Panc1 (cell line): Measurements from ENCODE around the gene RASGRF2.

Experiments used
- CTCF ChIP-seq: fragments of 450-650 bp; IDR thresholded peaks from 2 replicates; pipeline ENCODE4 v1.5.1; 2017; ENCODE audit warnings: mild to moderate bottlenecking
- POLR2AphosphoS5 ChIP-seq: IDR thresholded peaks from 2 replicates; pipeline ENCODE4 v1.6.1; 2012; ENCODE audit warnings: mild to moderate bottlenecking, low read depth, low read length, moderate library complexity
- REST ChIP-seq, 2 experiments: IDR thresholded peaks; 2 replicates each; pipeline ENCODE4 v1.6.1; 2011 to 2012; ENCODE audit warnings: low read depth in 2 of 2, control low read depth in 1 of 2, low read length in 1 of 2, mild to moderate bottlenecking in 1 of 2, moderate library complexity in 1 of 2; ENCODE audit not compliant: insufficient read depth in 1 of 2

DNA sequence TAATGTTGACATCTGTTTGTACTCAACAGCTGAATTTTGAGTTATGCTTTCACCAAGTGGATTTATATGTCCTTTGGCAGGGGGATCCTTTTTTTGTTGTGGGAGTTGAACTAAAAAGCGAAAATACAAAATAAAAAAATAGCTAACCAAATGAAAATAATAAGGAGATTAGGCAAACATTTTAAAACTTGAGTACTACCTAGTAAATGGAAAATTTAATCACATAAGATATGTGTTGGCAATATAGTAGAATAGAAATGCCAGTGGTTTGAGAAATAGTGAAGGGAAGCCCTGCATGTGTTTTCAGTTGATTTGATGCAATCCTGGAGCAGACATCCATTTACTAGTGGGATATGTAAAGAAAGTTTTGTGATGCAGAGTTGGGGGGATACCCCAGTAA, 98.0 kb downstream of the RASGRF2 start:
- TF ChIP-seq POLR2AphosphoS5 = no peak
- TF ChIP-seq CTCF = no peak
- TF ChIP-seq REST (IDR thresholded peaks at IDR 0.05; ENCODE audit: insufficient read depth in 1 of 2, low read depth in 2 of 2, low read length in 1 of 2) = no peak
